ENCODE measurements around the gene PAPPA2.

The PAPPA2 gene

GRCh38 chr1:176682830-176683535, 220.0 kb downstream of the PAPPA2 start:
- peaks cover 48% of the 10 kb centered on the region for H3K27me3 ChIP-seq (ENCODE audit: low read depth, low read length)
- no peaks in the 10 kb centered on the region for H4K20me1 ChIP-seq (ENCODE audit: insufficient read depth, low read length)
- no peak overlapping the region for H3K27ac ChIP-seq (ENCODE audit: low read length)
- no peak overlapping the region for H3K4me2 ChIP-seq (ENCODE audit: low read length)
- TF ChIP-seq CTCF (IDR thresholded peaks at IDR 0.05; ENCODE audit: low read depth, low read length): no peak
- TF ChIP-seq EZH2phosphoT487 (IDR thresholded peaks at IDR 0.05; ENCODE audit: low read depth): no peak
- H2AFZ ChIP-seq (ENCODE audit: low read depth, low read length): no peak overlapping the region
- H3K9me3 ChIP-seq (ENCODE audit: insufficient read depth, low read length): no peaks in the 10 kb centered on the region
- no peaks in the 10 kb centered on the region for H3K79me2 ChIP-seq (ENCODE audit: low read length)
- peaks cover 7% of the 10 kb centered on the region for H3K4me1 ChIP-seq (ENCODE audit: low read length)
- H3K36me3 ChIP-seq (replicated peaks; ENCODE audit: low read depth, low read length): no peaks in the 10 kb centered on the region
- no peak overlapping the region for H3K4me3 ChIP-seq (ENCODE audit: low read length)
- no peak overlapping the region for H3K9ac ChIP-seq (ENCODE audit: low read length)

- Histone ChIP-seq H4K20me1 (ENCODE audit: insufficient read depth, low read length) (no peaks in the 10 kb centered on the region), H3K9ac (ENCODE audit: low read length) (no peak overlapping the region), H3K4me2 (ENCODE audit: low read length) (no peak overlapping the region), H3K4me1 (ENCODE audit: low read length) (no peaks in the 10 kb centered on the region; the same call in 1 of the 2 replicates), H3K9me3 (ENCODE audit: insufficient read depth, low read length) (no peaks in the 10 kb centered on the region), H3K4me3 (ENCODE audit: low read length) (no peak overlapping the region), H3K27ac (ENCODE audit: low read length) (no peak overlapping the region), H3K36me3 (replicated peaks; ENCODE audit: low read depth, low read length) (no peaks in the 10 kb centered on the region), H3K79me2 (ENCODE audit: low read length) (no peaks in the 10 kb centered on the region), H3K27me3 (ENCODE audit: low read depth, low read length) (peaks cover 44% of the 10 kb centered on the region), H2AFZ (ENCODE audit: low read depth, low read length) (no peak overlapping the region)
- TF ChIP-seq EZH2phosphoT487 (IDR thresholded peaks at IDR 0.05; ENCODE audit: low read depth) (no peak), CTCF (IDR thresholded peaks at IDR 0.05; ENCODE audit: low read depth, low read length) (peak; percentile 91)
Observed at GRCh38 chr1:176691251-176692228, 228.6 kb downstream of the PAPPA2 start.

GRCh38 chr1:176692431-176692830, 229.5 kb downstream of the PAPPA2 start:
- Histone ChIP-seq H3K27ac (ENCODE audit: low read length) (no peak overlapping the region), H3K4me3 (ENCODE audit: low read length) (no peak overlapping the region), H3K79me2 (ENCODE audit: low read length) (no peaks in the 10 kb centered on the region), H3K36me3 (replicated peaks; ENCODE audit: low read depth, low read length) (no peaks in the 10 kb centered on the region), H3K4me1 (ENCODE audit: low read length) (no peaks in the 10 kb centered on the region; the same call in 1 of the 2 replicates), H3K27me3 (ENCODE audit: low read depth, low read length) (peaks cover 41% of the 10 kb centered on the region), H2AFZ (ENCODE audit: low read depth, low read length) (no peak overlapping the region), H3K9me3 (ENCODE audit: insufficient read depth, low read length) (no peaks in the 10 kb centered on the region), H3K4me2 (ENCODE audit: low read length) (no peak overlapping the region), H3K9ac (ENCODE audit: low read length) (no peak overlapping the region), H4K20me1 (ENCODE audit: insufficient read depth, low read length) (no peaks in the 10 kb centered on the region)
- TF ChIP-seq CTCF (IDR thresholded peaks at IDR 0.05; ENCODE audit: low read depth, low read length): no peak
- TF ChIP-seq EZH2phosphoT487 (IDR thresholded peaks at IDR 0.05; ENCODE audit: low read depth): no peak

Data from OCI-LY3 (cell line).